ENCODE data around the gene LRRC8A. TPM values are rescaled to one million over a fixed set of nuclear protein-coding genes. Genes with fewer than 3 reads are reported as not detected.
"Not testable (repeated sequence)": the region's sequence is repeated elsewhere in the genome, so short reads cannot be mapped to it uniquely, and the experiment has no call there.

LRRC8A gene
- total RNA-seq, 2 experiments from 2014 or later: 35.0 to 35.8 TPM

- Mint-ChIP-seq H3K36me3 (ENCODE audit: low read depth) (peaks cover 40% of the 10 kb centered on the region), H3K4me1 (ENCODE audit: low read depth) (peaks cover 37% of the 10 kb centered on the region), H3K27me3 (no peaks in the 10 kb centered on the region), H3K4me3 (peak within 1 kb of the TSS; percentile 99), H3K27ac (peak within 1 kb of the TSS; percentile 89), H3K9me3 (no peaks in the 10 kb centered on the region)
- peak; percentile 87 for ATAC-seq (ENCODE audit: poor library complexity)
- intact Hi-C loops (cut with DNase I, micrococcal nuclease): loop anchor here in 1 of 2 experiments (1.0 to 5.0 kb wide), 5 partner anchors 66 to 445 kb away; partner anchors contain the start of genes CRAT, GLE1, KYAT1 and MIGA2
- peaks cover 33% of the 10 kb centered on the region for H3K36me3 ChIP-seq (ENCODE audit: insufficient read depth, low read length)
- no peak for TF ChIP-seq CTCF (IDR thresholded peaks at IDR 0.05)
- POLR2A ChIA-PET: interaction anchor here (0.9 to 2.1 kb wide), 5 partner anchors 23 to 672 kb away, joined by 3 to 5 read pairs (median 4); partner anchors contain the start of genes ENDOG, GOLGA2 and SWI5
- peak; percentile 95 to 100 (median 99) for DNase-seq
- H3K27me3 ChIP-seq (ENCODE audit: control insufficient read depth in 1 of 2, insufficient read depth in 2 of 2, low read length in 2 of 2): no peaks in the 10 kb centered on the region
- peak within 1 kb of the TSS; percentile 93 to 97 for H3K27ac ChIP-seq (ENCODE audit: low read depth in 1 of 2, low read length in 2 of 2)
- CTCF ChIA-PET: interaction anchor here (0.6 to 1.4 kb wide), 2 partner anchors 19 to 130 kb away, joined by 3 to 5 read pairs; partner anchors contain the start of gene ENDOG
- peak within 1 kb of the TSS; percentile 99 for H3K4me3 ChIP-seq (ENCODE audit: low read length)
- peaks cover 24% of the 10 kb centered on the region for H3K4me1 ChIP-seq (ENCODE audit: insufficient read depth, low read length)
- H3K9me3 ChIP-seq (ENCODE audit: control insufficient read depth in 1 of 2, insufficient read depth in 1 of 2, low read length in 2 of 2): no peaks in the 10 kb centered on the region
These were observed 65.8 kb downstream of the LRRC8A start, which contains the start of the genes DOLK and NUP188 for GRCh38 chr9:128947527-128948301. TSS of gene DOLK (minus strand) at chr9:128947603. CDS start at chr9:128947303, 300 bp downstream. TSS of gene NUP188 (plus strand) at chr9:128947699. CDS start at chr9:128947720, 21 bp downstream.

- H3K4me1 ChIP-seq (ENCODE audit: insufficient read depth, low read length); POLR2A ChIA-PET; H3K27me3 ChIP-seq (ENCODE audit: control insufficient read depth in 1 of 2, insufficient read depth in 2 of 2, low read length in 2 of 2); intact Hi-C loops (cut with DNase I, micrococcal nuclease); H3K4me3 Mint-ChIP-seq; H3K9me3 ChIP-seq (ENCODE audit: control insufficient read depth in 1 of 2, insufficient read depth in 1 of 2, low read length in 2 of 2); H3K27ac ChIP-seq (ENCODE audit: low read depth in 1 of 2, low read length in 2 of 2); DNase-seq; ATAC-seq (ENCODE audit: poor library complexity); H3K9me3 Mint-ChIP-seq; H3K27ac Mint-ChIP-seq; H3K27me3 Mint-ChIP-seq; H3K4me1 Mint-ChIP-seq (ENCODE audit: low read depth); H3K4me3 ChIP-seq (ENCODE audit: low read length): not testable (repeated sequence)
- peaks cover 66% of the 10 kb centered on the region for H3K36me3 Mint-ChIP-seq (ENCODE audit: low read depth)
- H3K36me3 ChIP-seq (ENCODE audit: insufficient read depth, low read length): peaks cover 58% of the 10 kb centered on the region
- CTCF ChIA-PET: interaction anchor here (0.7 kb wide), 1 partner anchor 1532 kb away, joined by 3 read pairs; no protein-coding TSS in a partner anchor
These were observed 79.5 kb downstream of the LRRC8A start for GRCh38 chr9:128961403-128961802.

Other genes starting within 250 kb of the LRRC8A start
- 1 to 10 TPM; 2.2 to 3.2 TPM for gene DYNC2I2, start 225.3 kb upstream of the LRRC8A start, total RNA-seq
- gene SET, start 192.9 kb upstream of the LRRC8A start, total RNA-seq: 100 to 1,000 TPM; 228 to 241 TPM
- gene PKN3, start 179.6 kb upstream of the LRRC8A start, total RNA-seq: 1 to 10 TPM in 1 of 2 experiments, under 1 TPM in 1; 0.95 to 1.9 TPM
- gene ZDHHC12, start 158.0 kb upstream of the LRRC8A start, total RNA-seq: 10 to 100 TPM; 22.0 to 23.7 TPM
- 10 to 100 TPM; 25.4 to 32.6 TPM for gene ZER1, start 110.2 kb upstream of the LRRC8A start, total RNA-seq
- 10 to 100 TPM; 25.4 to 28.7 TPM for gene TBC1D13, start 94.9 kb upstream of the LRRC8A start, total RNA-seq
- gene ENDOG, start 63.6 kb upstream of the LRRC8A start, total RNA-seq: 1 to 10 TPM; 3.2 to 3.7 TPM
- gene SPOUT1, start 52.3 kb upstream of the LRRC8A start, total RNA-seq: 10 to 100 TPM; 22.2 to 27.6 TPM
- 1 to 10 TPM; 2.8 to 4.7 TPM for gene KYAT1, start 183 bp upstream of the LRRC8A start, total RNA-seq
- 1 to 10 TPM; 1.6 to 2.6 TPM for gene PHYHD1, start 38.8 kb downstream of the LRRC8A start, total RNA-seq
- 1 to 10 TPM; 7.4 to 7.8 TPM for gene DOLK, start 65.5 kb downstream of the LRRC8A start, total RNA-seq
- 10 to 100 TPM; 43.0 to 43.9 TPM for gene NUP188, start 65.6 kb downstream of the LRRC8A start, total RNA-seq
- gene SH3GLB2, start 146.2 kb downstream of the LRRC8A start, total RNA-seq: 10 to 100 TPM; 65.6 to 69.1 TPM
- gene MIGA2, start 154.5 kb downstream of the LRRC8A start, total RNA-seq: 10 to 100 TPM; 53.2 to 56.9 TPM
- gene DOLPP1, start 199.0 kb downstream of the LRRC8A start, total RNA-seq: 1 to 10 TPM; 2.7 to 3.6 TPM
- gene CRAT, start 228.7 kb downstream of the LRRC8A start, total RNA-seq: 1 to 10 TPM; 7.1 to 9.4 TPM
- gene PTPA, start 229.3 kb downstream of the LRRC8A start, total RNA-seq: 10 to 100 TPM; 21.6 to 23.3 TPM

Data from CD4-positive, alpha-beta T cell (primary cell).